Posterior cingulate gyrus (tissue), 11 donors: ENCODE measurements around the gene CCL11.
"Not testable (repeated sequence)": the region's sequence is repeated elsewhere in the genome, so short reads cannot be mapped to it uniquely, and the experiment has no call there.

Experiments
- DNase-seq, 10 donors: peaks; one replicate each; pipeline versions ENCODE4 v3.0.0 to v3.0.0-alpha.2; 2020 to 2021; ENCODE audit warnings: mixed read lengths in 3 of 10
- intact Hi-C: fragments of 100-400 bp; cut with DNase I; formaldehyde crosslinking; loops from one replicate; pipeline ENCODE4 v1.15.1; 2023

CCL11 gene

DNA sequence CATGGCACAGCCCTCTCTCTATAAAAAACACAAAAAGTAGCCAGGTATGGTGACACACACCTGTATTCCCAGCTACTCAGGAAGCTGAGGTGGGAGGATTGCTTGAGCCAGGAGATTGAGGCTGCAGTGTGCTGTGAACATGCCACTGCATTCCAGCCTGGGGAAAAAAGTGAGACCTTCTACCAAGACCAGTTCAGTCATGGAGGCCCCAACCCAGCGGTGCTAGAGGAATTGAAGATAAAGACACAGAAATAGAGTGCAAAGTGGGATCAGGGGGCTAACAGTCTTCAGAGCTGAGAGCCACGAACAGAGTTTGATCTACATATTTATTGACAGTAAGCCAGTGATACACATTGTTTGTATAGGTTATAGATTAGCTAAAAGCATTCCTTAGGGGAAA is 18.1 kb downstream of the CCL11 start:
- no peak for DNase-seq
- intact Hi-C loops, result no loop called here

DNA sequence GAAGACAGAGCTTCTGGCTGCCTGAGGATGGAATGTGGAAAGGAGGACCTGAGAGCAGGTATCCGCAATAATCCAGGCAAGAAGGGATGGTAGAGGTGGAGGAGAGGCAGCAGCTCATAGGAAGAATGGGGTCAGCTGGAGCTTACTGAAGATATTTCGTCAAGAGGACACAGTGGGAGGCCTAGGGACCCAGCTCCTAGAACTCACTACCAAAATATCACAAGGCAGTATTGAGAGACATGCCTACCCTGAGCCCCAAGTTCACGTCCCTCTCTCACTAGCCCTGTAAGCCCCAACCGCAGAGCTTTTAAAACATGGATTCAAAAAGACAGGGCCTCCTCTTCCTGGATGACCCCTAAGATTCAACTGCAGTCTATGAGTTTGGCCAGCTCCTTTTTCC is 19.5 kb downstream of the CCL11 start:
- intact Hi-C loops, result no loop called here
- DNase-seq, result no peak

DNA sequence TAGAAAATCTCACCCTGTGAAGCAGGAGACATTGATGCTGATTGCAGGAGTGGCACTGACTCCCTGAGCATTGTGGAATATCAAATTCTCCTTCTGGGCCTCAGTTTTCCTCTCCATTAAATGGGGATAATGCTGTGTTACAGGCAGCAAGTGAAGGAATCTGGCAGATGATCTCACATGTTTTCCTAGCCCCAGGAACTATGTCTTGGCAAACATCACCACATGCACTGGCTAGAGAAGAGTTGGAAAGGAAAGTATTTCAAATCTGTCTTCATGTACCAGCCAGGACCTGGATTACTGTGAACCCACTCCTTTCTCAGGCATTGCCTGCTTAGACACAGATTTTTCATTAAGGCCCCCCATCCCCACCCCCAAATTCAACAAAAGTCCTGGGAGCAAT is 20.1 kb downstream of the CCL11 start:
- intact Hi-C loops, result loop anchor here (2.0 kb wide), 1 partner anchor 105 kb away; no protein-coding TSS in a partner anchor
- no peak for DNase-seq

DNA sequence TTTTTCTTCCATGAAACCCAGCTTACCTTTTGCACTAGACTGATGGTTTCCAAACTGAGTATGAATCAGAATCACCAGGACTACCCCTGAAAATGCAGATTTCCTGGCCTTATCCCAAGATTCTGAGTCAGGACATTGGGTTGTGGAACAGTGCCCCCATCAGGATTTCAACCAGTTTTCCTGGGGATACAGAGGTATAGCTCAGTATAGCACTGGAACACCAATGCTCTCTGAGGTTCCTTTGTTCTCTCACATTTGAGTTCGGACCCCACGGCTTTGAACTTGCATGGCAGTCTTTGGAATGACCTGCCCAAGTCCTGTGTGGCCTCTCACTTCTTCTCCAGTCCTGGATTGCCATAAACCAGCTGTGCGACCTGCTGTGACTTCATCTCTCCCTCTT is 20.9 kb downstream of the CCL11 start:
- intact Hi-C loops, result loop anchor here (2.0 kb wide), 1 partner anchor 106 kb away; no protein-coding TSS in a partner anchor
- DNase-seq, result no peak

DNA sequence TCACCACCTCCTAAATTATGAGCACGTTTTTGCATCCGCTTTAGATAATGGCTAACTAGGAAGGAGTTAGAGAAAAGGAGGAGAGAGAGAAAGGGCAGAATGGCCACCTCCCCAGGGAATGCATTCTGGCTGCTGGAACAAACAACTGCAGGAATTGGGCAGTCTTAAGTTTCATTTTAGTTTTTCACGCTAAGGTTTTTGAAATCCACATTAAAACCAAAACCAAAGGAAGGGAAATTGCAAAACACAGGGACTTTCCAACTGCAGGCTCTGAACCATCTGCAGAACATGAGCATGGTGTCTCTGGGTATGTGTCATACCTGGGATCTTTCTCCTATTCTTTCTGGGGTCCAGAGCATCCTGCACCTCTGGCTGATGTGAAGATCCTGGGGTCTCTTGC is 21.6 kb downstream of the CCL11 start:
- intact Hi-C loops, result loop anchor here (2.0 kb wide), 1 partner anchor 106 kb away; no protein-coding TSS in a partner anchor
- no peak for DNase-seq

DNA sequence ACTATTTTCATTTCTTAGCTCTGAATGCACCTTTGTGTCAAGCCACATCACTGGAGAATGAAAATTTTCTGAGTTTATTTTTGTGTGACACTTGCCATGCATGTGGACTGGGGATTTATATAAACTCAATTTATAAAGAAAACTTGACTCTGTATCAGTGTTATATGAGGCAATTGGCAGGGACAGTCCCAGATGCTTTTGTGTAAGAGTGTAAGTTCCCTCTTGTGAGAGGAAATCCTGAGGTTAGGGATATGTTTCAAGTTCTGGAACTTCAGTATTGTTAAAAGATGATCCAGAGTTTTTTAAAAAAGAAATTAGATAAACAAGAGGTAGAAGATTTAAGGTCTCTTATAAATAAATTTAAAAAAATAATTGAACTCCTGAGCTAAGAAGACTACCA is 22.8 kb downstream of the CCL11 start:
- DNase-seq, result no peak
- intact Hi-C loops, result no loop called here

DNA sequence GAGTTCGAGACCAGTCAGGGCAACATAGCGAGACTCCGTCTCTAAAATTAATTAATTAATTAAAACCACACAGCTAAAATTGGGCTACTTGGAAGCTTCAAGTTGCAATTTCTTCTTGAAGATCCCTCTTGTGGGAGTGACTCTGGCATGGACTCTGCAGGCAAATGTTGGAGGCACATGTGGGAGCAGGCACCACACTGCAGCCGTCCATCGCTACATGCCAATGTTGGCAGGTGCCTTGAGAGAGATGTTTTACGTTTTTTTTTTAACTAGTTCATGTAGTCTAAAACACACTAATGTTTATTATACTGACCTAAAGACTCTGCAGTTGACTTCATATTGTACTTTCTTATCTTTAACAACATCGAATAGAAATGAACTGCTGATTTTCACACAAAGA is 25.7 kb downstream of the CCL11 start:
- intact Hi-C loops, result no loop called here
- no peak for DNase-seq

DNA sequence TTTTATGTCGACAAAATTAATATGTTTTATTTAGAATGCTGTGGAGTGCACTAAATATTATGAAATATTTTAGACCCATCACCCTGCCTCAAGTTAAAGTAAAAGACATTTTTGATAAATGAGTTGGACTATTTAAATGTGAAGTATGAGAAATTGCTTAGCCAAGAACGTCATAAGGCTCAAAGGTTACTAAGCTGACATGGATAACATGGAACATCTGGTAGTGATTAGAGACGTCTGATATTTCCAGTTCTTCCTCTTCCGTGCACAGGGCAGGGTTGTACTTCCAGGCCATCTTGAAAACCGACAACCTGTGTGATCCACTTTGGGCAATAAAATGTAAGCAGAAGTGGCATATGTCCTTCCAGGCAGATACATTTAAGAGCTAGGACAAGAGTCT is 26.5 kb downstream of the CCL11 start:
- intact Hi-C loops, result no loop called here
- DNase-seq, result no peak

DNA sequence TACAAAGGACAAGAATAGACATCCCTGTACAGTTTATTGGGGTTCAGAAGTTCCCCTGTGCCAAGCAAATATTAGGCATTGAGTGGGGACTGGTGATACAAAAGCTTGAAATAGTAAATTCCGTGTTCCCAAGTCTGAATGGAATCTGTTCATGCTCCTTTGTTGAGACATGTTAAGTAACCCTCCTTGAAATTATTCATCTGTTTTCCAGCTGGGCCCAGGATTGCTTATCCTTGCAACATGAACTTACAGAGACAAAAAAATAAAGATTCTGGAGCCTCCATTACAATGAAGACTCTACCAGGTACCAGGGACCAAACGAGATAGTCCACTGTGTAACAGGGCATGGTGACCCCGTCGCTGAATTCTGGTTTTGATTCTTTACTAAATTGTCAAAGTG is 27.6 kb downstream of the CCL11 start:
- DNase-seq, result no peak
- intact Hi-C loops, result no loop called here

DNA sequence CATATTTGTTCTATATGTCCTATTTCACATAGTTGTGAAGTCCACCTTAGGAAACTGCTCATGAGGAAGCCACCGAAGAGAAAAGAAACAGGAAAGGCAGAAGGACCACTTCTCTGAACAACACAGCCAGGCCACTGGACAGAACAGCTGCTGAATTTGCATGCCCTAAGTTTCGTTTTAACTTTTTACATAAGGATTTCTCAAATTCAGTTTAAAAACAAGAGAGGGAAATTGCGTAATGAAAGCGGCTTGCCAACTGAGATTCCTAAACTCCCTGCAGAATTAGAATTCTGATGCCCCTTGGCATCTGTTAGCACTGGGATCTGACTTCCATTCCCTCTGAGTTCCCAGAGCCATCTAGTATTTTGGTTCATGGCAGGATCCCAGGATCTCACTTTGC is 28.7 kb downstream of the CCL11 start:
- intact Hi-C loops, result no loop called here
- no peak for DNase-seq

DNA sequence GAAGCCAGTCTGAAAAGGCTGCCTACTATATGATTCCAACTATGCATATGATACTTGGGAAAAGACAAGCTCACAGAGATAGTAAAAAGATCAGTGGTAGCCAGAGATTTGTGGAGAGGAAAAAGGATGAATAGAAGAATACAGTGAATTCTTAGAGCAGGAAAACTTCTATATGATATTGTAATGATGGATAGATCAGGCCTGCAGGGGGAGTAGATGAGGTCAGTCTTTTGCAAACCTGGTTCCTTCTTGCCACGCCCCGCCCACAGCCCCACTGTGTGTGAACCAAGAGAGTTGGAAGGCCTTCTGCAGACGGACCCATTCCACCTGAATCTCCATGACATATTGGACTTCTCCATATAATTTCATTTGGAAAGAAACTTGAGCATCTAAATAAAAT is 32.9 kb downstream of the CCL11 start:
- no peak for DNase-seq

DNA sequence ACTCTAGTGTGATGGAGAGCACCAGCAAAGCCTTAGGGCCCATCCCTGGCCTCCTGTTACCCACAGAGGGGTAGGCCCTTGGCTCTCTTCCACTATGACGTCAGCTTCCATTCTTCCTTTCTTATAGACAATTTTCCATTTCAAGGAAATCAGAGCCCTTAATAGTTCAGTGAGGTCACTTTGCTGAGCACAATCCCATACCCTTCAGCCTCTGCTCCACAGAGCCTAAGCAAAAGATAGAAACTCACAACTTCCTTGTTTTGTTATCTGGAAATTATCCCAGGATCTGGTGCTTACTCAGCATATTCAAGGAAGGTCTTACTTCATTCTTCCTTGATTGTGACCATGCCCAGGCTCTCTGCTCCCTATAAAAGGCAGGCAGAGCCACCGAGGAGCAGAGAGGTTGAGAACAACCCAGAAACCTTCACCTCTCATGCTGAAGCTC is 33.5 kb downstream of the CCL11 start, which contains the start of gene CCL8:
TSS of gene CCL8 (plus strand) at position 397 of the 445 bp plus-strand sequence. CDS start 67 bp downstream, outside the sequence.
- intact Hi-C loops, result no loop called here
- DNase-seq, result no peak

More for the DNA sequence above, 32.9 kb downstream of the CCL11 start:
- intact Hi-C loops, result no loop called here

DNA sequence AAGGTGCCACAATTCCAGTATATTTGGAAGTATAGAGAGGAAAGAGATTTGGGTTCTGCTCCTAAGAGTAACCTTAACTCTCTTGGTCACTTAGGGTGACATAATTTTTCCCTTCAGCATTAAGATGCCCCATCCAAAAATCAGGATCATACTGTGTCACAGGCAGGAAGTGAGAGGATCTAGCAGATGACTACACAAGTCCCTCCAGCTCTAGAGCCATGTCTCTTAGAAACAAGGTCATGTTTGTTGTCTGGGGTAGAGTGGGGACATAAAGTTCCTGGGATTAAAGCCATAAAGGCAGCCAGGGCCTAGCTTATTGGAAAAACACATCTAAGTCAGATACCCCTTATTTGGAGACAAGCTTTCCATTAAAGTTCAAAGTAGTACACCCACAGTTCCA is 36.4 kb downstream of the CCL11 start:
- DNase-seq, result no peak
- intact Hi-C loops, result no loop called here

DNA sequence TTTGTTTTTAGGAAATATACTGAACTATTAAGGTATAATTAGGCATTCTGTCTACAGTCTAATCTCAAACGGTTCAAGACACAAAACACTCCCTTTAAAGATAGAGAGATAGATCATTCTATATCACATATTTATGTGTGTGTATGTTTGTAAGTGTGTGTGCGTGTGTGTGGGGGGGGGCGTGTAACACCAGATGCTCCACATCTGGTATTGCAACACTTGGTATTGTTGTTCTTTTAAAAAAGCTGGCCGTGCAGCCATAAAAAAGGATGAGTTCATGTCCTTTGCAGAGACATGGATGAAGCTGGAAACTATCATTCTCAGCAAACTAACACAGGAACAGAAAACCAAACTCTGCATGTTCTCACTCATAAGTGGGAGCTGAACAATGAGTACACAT is 42.0 kb downstream of the CCL11 start:
- intact Hi-C loops, DNase-seq: not testable (repeated sequence)

DNA sequence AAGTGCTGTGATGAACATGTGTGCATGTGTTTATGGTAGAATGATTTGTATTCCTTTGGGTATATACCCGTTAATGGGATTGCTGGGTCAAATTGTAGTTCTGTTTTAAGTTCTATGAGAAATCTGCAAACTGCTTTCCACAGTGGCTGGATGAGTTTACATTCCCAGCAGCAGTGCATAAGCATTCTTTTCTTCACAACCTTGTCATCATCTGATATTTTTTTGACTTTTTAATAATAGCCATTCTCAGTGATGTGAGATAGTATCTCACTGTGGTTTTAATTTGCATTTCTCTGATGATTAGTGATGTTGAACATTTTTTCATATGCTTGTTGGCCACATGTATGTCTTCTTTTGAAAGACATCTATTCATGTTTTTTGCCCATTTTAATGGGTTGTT is 52.2 kb downstream of the CCL11 start:
- DNase-seq, result no peak
- intact Hi-C loops, result no loop called here
